NOMO-1 treated with DMSO at 0.1 percent for 48 hours (cell line): ENCODE data around the gene INPP5D.
"Not testable (repeated sequence)": the region's sequence is repeated elsewhere in the genome, so short reads cannot be mapped to it uniquely, and the experiment has no call there.

Experiments
- DNase-seq: peaks from one replicate; lab custom pipeline; 2025; ENCODE audit not compliant: unreplicated experiment; lab: John Stamatoyannopoulos, UW

Gene INPP5D

DNA sequence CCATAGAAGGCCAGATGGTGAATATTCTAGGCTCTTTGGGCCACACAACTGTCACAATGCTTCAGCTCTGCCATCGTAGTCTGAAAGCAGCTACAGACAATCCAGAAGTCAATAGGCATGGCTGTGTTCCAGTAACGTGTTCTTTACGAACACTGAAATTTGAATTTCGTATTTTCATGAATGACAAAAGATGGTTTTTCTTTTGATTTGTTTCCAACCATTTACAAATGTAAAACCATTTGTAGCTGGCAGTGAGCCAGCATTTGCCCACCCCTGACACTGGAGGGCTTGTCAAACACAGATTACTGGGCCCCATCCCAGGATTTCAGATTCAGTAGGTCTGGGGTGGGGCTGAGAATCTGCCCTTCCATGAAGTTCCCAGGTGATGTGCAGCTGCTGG, 108.3 kb downstream of the INPP5D start:
- no peak for DNase-seq

DNA sequence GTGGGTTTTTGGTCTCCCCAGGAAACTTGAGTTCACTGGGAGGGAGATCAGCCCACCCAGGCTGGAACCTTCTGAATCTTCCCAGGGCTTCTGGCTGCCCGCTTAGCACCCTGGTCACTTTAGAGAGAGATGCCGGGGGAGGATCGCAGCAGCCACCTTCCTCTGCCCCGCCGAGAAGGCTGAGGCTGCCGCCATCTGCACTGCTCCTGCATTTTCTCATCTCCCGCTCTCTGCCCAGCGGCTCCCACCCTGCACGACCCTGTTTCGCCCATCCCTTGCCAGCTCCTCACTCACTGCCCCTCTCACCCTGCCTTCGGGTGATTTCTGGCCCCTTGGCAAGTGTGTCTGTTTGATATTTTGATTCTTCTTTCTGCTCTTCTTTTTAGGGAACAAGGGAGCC, 108.8 kb downstream of the INPP5D start:
- DNase-seq: no peak

DNA sequence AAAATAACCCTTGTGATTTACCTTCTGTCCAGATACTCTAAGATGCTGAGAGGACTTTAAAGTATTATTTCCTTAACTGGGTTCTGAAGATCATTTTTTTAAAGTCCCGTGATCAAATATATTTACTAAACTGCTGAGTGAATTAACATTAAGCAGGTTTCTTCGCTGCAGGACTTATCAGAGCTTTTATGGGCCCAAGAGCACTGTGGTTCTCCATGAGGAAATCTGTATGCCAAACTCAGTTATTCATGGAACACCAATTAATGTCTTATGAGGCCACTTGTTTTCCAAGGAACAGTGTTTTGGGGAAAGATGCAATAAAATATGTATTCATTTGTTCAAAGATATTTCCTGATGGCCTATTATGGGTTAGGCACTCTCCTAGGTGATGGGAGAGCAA, 111.2 kb downstream of the INPP5D start:
- no peak for DNase-seq

DNA sequence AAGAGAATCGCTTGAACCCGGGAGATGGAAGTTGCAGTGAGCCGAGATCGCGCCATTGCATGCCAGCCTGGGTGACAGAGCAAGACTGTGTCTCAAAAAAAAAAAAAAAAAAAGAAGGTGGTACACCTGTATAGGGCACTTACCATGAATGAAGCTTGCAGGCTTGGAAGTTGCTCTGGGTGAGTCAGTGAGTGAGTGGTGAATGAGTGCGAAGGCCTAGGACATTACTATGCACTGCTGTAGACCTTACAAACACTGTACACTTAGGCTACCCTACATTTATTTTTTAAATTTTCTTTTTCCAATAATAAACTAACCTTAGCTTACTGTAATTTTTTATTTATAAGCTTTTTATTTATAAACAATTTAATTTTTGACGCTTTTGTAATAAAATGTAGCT, 113.0 kb downstream of the INPP5D start:
- DNase-seq: no peak

DNA sequence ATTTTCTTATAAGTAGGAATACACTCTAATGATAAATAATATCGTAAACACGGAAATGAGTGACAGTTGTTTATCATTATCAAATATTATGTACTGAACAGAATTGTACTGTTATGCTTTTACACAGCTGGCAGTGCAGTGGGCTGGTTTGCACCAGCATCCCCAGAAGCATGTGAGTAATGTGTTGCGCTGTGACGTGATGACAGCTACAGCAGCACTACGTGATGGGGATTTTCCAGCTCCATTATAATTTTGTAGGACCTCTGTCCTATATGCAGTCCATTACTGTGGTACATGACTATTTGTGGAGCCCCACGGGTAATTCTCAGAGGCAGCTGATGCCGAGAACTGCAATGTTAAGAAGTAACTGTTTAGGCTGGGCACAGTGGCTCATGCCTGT, 114.0 kb downstream of the INPP5D start:
- DNase-seq: no peak

DNA sequence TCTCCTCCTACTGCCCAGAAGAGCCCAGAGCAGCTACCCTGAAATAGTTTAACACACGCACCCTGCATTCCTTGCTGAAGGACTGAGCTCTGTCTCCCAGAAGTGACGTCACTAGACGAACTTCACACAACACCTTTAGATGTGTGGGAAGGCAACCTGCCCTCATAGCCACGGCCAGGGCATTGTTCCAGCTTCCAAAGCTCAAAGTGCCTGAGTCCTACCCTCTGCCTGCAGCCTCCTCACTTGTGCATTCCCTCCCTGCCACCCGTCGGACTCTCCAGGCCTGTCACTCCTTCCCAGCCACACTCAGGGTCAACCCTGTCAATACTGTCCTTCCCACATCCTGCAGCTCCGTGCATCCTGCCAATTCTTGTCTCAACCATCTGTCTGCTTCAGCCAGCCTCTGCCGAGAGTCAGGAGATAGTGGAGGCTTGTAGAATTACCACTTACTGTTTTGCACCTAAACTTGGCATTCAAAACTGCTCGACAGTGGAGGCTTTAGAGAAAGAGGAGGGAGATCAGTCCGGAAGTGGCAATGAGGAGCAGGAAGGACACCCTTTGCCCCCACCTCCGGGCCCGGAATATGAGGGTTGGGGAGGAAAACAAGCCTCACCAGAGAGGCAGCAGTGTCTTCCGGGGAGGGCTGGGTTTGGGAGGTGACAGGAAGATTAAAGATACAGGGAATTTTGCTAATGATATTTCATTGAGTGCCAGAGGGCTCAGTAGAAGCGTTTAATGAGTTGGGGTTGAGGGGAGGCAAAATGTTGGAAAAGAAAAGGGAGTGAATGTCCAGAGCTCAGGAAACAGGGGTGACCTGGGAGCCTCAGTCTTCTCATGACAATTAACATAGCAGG, 119.1 kb downstream of the INPP5D start:
- no peak for DNase-seq

DNA sequence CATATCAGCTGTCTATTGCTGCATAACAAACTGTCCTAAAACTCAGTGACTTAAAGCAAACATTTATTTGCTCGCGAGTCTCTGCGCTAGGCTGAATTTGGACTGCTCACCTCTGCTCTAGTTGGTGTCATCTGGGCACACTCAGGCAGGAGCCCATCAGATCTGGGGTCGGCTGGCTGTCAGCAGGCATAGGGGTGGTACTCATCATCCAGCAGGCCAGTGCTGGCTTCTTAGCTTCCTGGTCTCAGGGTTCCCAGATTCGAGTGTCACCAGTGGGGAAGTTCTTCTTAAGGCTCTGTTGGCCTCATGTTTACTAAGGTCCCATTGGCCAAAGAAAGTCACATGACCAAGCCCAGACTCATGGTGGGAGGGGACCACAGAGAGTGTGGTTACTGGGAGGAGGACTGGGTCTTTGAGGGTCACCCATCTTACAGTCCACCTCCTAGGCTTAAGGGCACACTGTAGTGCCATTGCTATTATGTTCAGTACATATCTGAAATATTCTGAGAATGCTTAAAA, 119.8 kb downstream of the INPP5D start:
- no peak for DNase-seq

DNA sequence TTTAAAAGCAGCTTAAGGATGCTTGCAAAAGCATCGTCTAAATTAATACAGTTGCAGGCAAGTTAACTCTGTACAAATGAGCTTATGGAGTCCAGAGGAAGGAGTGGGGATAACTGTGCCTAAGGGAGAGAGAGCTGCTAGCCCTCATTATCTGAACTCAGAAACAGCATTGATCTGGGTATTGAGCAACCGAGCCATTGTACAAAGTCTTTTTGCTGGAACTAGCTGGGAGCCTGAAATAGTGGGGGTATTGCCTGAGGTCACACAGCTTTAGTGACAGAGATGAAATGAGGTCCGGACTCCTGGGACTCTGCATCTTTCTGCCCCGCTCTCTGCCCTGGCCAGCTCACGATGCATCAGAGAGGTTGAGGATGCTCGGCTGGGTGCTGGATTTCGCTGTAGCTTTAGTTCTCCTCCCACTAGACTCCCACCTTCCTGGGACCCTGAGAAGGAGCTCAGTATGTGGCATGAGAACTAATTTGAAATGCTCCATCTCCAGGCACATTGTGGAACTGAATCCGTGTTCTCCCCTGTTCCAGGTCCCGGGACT, 123.8 kb downstream of the INPP5D start:
- DNase-seq: no peak

DNA sequence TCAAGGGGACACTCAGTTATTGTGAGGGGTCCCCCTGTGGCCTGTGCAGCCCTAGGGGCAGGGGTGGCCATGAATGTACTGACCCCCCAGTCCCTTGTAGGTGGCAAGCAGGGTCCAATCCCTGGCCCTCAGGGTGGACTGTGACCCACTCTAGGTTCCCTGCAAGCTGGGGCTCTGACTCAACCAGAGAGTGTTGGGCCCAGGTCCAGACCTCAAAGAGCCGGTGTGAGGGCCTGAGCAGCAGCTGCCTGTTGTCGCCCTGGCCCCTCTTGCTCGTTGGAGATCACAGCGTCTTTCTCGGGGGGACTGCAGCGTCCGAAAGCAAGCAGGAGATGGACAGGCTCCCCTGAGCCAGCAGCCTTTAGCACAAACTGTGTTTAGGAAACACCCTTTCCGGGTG, 124.5 kb downstream of the INPP5D start:
- no peak for DNase-seq

DNA sequence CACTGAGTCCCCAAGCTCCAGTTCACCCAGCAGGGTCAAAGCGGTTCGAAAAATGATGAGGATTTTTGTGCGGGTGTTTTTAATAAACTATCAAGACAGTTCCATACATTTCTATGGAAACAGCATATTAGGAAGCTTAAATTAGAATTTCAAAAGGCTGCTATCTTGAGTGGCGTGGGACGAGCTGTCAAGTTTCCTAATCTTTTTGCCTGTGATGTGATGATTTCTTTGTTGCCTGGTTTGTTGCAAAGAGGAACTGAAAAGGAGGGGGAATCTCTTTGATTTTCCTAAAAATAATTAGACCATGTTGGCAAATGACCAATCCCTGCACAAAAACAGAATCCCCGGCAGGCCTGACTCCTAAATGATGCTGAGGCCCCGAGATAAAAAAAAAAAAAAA, 125.2 kb downstream of the INPP5D start:
- peak; percentile 28 for DNase-seq

DNA sequence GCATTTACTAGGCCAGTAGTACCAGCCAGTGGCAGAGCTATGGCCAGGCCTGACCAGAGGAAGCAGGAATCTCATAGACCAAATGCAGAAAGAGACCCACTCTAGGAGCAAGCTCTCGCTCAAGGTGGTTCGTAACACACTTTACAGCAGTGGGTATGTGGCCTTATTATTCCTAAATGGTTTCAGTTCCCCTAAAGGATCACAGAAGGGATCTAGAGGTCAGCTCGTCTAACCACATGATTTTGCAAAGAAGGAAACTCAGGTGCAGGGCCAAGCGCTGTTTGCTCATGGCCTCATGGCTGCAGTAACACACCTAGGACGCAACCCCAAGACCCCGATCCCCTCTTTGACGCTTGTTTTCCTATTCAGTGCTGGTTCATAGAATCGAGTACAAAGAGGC, 125.8 kb downstream of the INPP5D start:
- peak; percentile 89 for DNase-seq

DNA sequence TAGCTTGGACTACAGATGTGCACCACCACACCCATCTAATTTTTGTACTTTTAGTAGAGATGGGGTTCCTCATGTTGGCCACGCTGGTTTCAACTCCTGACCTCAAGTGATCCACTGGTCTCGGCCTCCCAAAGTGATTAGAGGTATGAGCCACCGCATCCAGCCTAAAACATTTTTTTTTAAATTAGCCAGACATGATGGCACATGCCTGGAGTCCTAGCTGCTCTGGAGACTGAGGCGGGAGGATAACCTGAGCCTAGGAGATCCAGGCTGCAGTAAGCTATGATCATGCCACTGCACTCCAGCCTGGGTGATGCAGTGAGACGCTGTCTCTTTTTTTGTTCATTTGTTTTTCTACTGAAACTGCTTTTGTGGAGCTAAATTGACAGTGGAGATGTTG, 126.7 kb downstream of the INPP5D start:
- DNase-seq: no peak

DNA sequence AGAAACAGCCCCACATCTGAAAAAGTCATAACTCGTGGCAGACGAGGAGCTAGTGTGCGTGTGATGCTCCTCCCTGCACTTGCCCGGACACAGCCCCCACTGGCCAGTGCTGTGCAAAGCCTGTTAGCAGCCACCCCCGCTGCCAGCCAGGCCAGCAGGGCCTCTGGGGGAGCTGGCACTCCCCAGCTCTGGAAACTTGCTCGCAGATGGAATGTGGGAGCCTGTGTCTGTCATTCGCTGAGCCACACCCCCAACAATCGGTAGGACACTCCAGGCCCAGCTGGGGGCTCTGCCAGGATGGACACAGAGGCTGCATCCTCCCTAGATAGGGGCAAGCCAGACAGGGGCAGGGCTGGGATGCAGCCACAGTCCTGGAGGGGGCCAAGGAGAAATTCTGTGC, 128.9 kb downstream of the INPP5D start:
- DNase-seq: no peak

DNA sequence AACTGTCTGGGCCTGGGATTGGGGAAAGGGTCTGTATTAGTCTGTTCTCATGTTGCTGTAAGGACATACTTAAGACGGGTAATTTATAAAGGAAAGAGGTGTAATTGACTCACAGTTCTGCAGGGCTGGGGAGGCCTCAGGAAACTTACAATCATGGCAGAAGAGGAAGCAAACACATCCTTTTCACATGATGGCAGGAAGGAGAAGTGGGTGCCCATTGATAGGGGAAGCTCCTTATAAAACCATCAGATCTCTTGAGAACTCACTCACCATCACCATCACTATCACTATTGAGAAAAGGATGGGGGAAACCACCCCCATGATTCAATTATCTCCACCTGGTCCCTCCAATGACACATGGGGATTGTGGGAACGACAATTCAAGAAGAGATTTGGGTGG, 130.9 kb downstream of the INPP5D start:
- peak; percentile 54 for DNase-seq

DNA sequence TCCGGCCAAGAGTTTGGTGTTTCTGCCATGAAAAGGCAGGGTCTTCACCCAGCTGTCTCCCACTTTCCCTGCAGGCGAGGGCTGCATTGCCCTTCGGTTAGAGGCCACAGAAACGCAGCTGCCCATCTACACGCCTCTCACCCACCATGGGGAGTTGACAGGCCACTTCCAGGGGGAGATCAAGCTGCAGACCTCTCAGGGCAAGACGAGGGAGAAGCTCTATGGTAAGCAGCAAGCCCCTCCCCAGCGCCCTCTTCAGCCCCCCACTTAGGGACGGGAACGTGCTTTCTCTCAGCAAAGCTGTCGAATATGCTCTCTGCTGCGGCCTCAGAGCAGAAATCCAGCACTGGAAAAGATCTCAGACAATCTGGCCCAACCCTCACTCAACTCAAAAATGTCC, 133.6 kb downstream of the INPP5D start:
- no peak for DNase-seq

DNA sequence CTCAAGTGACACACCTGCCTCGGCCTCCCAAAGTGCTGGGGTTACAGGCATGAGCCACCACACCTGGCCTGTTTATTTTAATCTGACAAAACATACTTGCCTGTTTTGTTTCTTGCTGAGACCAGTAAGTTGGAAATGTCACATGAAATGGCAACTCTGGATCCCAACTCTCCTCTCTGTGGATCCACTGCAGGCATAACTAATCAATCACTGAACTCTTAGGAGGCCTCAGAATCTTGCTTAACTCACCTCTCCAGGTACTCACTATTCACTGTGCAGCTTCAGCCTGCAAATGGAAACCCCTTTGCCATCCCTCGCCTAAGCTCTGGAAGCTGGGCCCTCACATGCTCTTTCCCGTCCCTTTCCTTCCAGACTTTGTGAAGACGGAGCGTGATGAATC, 134.9 kb downstream of the INPP5D start:
- DNase-seq: no peak

DNA sequence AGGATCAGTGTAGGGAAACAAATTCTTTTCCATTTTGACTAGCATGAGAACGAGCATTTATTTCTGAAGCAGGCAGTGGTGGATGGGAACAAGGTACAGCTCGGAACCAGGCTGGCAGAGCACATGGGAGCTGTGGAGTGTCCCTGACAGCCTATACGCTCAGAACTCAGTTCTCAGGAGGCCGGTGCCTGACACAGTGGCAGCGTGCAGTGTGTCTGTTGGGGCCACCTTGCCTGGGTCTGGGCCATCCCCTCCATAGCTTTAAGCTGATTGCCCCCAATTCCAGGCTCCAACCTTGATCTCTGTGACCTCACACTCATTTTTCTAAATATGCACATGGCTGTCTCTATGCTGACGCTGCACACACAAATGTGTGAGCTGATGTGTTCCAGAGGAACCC, 136.9 kb downstream of the INPP5D start:
- no peak for DNase-seq

DNA sequence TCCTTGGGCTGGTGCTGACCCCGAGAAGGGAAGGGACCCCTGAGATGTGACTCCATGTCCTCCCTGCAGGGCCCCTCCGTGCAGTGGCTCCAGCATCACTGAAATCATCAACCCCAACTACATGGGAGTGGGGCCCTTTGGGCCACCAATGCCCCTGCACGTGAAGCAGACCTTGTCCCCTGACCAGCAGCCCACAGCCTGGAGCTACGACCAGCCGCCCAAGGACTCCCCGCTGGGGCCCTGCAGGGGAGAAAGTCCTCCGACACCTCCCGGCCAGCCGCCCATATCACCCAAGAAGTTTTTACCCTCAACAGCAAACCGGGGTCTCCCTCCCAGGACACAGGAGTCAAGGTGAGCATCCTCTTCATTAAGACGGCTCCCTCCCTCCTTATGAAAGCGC, 137.9 kb downstream of the INPP5D start:
- no peak for DNase-seq

DNA sequence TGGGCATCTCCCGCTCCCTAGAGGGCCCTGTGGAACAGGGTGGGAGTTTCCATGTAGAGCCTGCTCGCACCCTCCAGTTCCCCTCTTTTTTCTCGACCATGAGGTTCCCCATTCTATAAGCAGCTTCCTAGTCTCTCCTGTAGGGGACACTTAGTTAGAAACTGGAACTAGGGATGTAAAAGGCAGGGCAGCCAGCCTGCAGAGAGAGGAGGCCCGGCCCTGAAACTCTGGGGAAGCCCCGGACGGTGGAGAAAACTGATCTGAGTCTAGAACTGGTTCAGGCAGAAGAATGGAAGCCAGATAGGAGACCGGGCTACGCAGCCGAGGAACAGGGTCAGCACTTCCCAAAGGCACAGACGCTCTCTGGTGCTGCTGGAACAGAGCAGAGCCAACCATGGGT, 139.7 kb downstream of the INPP5D start:
- DNase-seq: no peak

DNA sequence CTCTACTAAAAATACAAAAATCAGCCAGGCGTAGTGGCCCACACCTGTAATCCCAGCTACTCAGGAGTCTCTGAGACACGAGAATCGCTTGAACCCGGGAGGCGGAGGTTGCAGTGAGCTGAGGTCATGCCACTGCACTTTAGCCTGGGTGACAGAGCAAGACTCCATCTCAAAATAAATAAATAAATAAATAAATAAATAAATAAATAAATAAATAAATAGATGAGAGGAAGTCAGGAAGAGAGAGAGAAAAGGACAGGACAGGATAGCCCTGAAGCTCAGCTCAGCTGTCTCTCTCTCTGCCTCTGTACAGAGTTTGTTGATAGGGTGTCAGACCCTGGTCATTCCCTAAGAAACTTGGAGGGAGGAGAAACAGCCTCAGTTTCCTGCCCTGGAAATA, 140.6 kb downstream of the INPP5D start:
- DNase-seq: not testable (repeated sequence)

DNA sequence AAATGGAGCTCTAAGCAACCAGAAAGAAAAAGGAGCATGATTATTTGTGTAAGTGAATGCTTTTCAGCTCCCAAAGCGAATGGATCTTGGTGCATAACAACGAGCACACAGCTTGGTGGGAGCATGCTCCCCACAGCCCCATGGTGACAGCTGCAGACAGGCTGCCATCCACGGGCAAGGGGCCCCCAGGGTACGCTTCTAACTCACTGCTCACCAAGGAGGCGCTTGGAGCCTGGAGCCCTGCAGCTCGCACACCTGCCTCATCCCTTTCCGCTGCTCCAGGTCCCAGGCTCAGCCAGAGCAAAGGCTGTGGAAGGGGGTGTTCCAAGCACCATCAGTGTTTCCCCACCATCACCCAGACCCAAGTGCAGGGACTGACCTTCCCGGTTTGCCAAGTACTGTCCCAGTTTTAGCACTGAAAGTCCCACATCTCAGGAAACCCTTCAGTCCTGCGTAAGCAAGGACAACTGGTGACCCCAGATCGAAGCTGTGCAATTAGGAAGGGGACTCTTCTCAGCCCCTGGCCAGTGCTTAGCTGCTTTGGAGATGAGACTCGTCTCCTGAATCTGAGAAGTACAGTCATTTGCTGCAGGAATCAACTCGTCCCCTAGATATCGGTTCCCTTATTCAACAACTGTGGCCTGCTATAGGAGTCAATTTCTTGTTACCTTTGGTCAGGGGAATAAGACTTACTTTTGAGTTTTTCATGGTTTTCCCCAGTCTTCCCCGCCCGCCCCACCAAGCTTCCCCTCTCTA, 141.3 kb downstream of the INPP5D start:
- DNase-seq: no peak

DNA sequence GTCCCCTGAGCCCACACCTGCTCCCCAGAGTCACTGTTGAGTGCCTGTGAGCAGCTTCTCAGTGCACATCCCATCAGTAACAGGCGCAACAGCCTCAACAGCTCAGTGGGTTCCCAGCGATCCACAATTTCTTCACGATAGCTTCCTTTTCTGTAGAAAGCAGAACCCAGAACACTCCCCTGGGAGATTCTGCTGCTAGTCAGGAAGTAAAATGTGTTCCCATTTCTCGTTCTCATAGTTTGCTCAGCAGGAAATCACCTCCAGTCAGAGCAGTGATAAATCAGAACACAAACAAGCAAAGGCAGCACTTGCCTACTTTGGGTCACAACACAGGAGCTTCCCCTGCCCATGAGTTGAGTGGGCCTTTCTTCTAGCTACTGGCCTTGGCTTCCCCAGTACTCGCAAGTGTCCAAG, 142.4 kb downstream of the INPP5D start:
- DNase-seq: no peak
